Breast epithelium (tissue), 3 donors: ENCODE measurements around the gene CCDC33.

Source experiments
- POLR2AphosphoS5 ChIP-seq, 3 donors: sonication (generic); formaldehyde crosslinking; IDR thresholded peaks; one replicate each; pipeline ENCODE4 v1.6.1; 2017; ENCODE audit warnings: antibody characterized with exemption in 3 of 3
- TF ChIP-seq, protein P1 (sequence below), 3 donors: fragments of 450-650 bp; IDR thresholded peaks; one replicate each; pipeline ENCODE4 v1.5.1; 2016 to 2017; ENCODE audit warnings: antibody characterized with exemption in 3 of 3, mild to moderate bottlenecking in 3 of 3, moderate library complexity in 3 of 3

DNA sequence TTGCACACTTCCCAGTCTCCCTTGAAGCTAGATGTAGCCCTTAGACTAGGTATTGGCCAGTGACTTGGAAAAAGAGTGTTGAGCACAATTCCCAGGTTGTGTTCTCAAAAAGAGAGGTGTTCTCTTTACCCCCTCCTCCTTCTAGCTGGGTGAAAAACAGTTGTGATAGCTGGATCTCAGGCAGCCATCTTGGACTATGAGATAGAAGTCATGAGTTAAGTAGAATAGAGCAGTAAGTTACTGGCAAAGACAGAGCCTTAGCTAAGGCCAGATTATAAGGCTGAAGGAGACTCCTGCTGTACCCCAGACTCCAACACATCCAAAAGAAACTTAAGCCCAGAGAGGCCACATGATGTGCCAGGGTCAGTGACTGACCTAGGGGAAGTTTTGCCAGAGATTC, 25.4 kb upstream of the CCDC33 start:
- TF ChIP-seq, protein P1, sequence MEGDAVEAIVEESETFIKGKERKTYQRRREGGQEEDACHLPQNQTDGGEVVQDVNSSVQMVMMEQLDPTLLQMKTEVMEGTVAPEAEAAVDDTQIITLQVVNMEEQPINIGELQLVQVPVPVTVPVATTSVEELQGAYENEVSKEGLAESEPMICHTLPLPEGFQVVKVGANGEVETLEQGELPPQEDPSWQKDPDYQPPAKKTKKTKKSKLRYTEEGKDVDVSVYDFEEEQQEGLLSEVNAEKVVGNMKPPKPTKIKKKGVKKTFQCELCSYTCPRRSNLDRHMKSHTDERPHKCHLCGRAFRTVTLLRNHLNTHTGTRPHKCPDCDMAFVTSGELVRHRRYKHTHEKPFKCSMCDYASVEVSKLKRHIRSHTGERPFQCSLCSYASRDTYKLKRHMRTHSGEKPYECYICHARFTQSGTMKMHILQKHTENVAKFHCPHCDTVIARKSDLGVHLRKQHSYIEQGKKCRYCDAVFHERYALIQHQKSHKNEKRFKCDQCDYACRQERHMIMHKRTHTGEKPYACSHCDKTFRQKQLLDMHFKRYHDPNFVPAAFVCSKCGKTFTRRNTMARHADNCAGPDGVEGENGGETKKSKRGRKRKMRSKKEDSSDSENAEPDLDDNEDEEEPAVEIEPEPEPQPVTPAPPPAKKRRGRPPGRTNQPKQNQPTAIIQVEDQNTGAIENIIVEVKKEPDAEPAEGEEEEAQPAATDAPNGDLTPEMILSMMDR (IDR thresholded peaks at IDR 0.05) = no peak
- no peak for TF ChIP-seq POLR2AphosphoS5 (IDR thresholded peaks at IDR 0.05)
